GM19238 (cell line): Measurements from ENCODE around the gene ZNF644.
"Not testable (repeated sequence)": the region's sequence is repeated elsewhere in the genome, so short reads cannot be mapped to it uniquely, and the experiment has no call there.

Source experiments
- DNase-seq: peaks from one replicate; pipeline ENCODE4 v3.0.0; 2011; ENCODE audit warnings: low spot score; ENCODE audit not compliant: insufficient read length

Gene ZNF644

GRCh38 chr1:90928231-90928630, 93.6 kb downstream of the ZNF644 start:
- DNase-seq = not testable (repeated sequence)

GRCh38 chr1:90927674-90928073, 94.2 kb downstream of the ZNF644 start:
- not testable (repeated sequence) for DNase-seq

- no peak for DNase-seq
Measured at GRCh38 chr1:90926971-90927370, 94.9 kb downstream of the ZNF644 start.

- DNase-seq = no peak
Measured at GRCh38 chr1:90925928-90926869, 95.6 kb downstream of the ZNF644 start.

- DNase-seq = no peak
Measured at GRCh38 chr1:90924982-90925381, 96.9 kb downstream of the ZNF644 start.

- no peak for DNase-seq
Measured at GRCh38 chr1:90922996-90923395, 98.8 kb downstream of the ZNF644 start.

- DNase-seq = no peak
Measured at GRCh38 chr1:90922202-90922601, 99.6 kb downstream of the ZNF644 start.

GRCh38 chr1:90919900-90920299, 101.9 kb downstream of the ZNF644 start:
- no peak for DNase-seq

GRCh38 chr1:90919190-90919719, 102.6 kb downstream of the ZNF644 start:
- no peak for DNase-seq

- no peak for DNase-seq
Measured at GRCh38 chr1:90911353-90911752, 110.5 kb downstream of the ZNF644 start.

- DNase-seq = no peak
Measured at GRCh38 chr1:90902672-90903071, 119.2 kb downstream of the ZNF644 start.

- DNase-seq = no peak
Measured at GRCh38 chr1:90899263-90899662, 122.6 kb downstream of the ZNF644 start.

- DNase-seq = not testable (repeated sequence)
Measured at GRCh38 chr1:90893679-90894078, 128.2 kb downstream of the ZNF644 start.

GRCh38 chr1:90892884-90893283, 129.0 kb downstream of the ZNF644 start:
- not testable (repeated sequence) for DNase-seq

- DNase-seq = not testable (repeated sequence)
Measured at GRCh38 chr1:90892196-90892595, 129.6 kb downstream of the ZNF644 start.

- DNase-seq = not testable (repeated sequence)
Measured at GRCh38 chr1:90891756-90892155, 130.1 kb downstream of the ZNF644 start.

- no peak for DNase-seq
Measured at GRCh38 chr1:90882221-90882620, 139.6 kb downstream of the ZNF644 start.

- DNase-seq = no peak
Measured at GRCh38 chr1:90881034-90881433, 140.8 kb downstream of the ZNF644 start.

- DNase-seq = no peak
Measured at GRCh38 chr1:90879281-90879680, 142.6 kb downstream of the ZNF644 start.

- DNase-seq = no peak
Measured at GRCh38 chr1:90876101-90876500, 145.7 kb downstream of the ZNF644 start.
